Measurements from ENCODE around the gene TLE2. TPM values are rescaled to one million over a fixed set of nuclear protein-coding genes. Genes with fewer than 3 reads are reported as not detected.
A peak's percentile ranks its signal among the peaks of the same experiment; 100 is the strongest.

Gene TLE2
- total and polyA plus RNA-seq, 5 donors from 2014 or later: 3.1 to 9.3 (median 4.2) TPM

DNA sequence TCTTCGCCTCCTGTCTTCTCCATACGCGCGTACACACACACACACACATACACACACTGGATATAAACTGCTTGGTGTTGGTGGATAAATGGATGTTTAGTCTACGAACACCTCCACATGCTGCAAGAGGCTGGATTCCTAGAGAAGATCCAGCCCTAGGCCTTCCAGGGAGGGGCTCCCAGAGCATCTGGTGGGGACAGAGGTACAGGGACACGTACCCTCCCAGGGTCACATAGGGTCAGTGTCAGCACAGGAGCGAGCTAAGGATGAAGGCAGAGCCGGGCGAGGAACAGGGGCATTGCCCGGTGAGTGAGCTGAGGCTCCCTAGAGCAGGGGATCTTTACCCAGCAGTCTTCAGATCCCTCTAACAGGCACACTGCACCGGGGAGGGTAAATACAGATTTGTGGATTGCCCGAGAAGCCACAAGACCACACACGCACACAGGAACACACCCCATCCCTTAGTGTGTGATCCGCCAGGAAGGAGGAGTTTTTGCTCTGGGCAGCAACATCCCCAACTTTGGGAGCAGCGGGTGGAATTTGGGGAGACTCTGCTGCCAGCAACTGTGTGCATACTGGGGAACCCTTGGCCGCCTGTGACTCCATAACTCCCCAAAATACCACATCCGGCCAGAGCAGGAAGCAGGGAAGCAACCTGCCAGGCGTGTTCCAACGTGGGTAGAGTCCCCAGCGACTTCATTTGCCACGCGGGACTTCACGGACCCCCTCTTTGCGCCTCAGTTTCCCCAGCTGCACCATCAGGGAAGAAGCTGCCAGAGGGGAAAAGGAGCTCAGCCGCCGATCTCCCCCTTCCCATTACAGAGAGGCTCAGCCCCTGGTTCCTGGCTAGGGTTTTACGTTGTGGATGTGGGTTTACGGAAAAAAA lies 5.8 kb upstream of the TLE2 start:
- Mint-ChIP-seq H3K36me3 (no peaks in the 10 kb centered on the region), H3K4me1 (peaks cover 0 to 48% (median 14%) of the 10 kb centered on the region in 4 donors), H3K27me3 (peaks cover 29% of the 10 kb centered on the region), H3K4me3 (peak overlapping the region; percentile 93 to 98 (median 96)), H3K9me3 (peaks cover 0 to 2% (median 0%) of the 10 kb centered on the region in 7 donors), H3K27ac (peak overlapping the region; percentile 96 to 99 (median 98))
- ATAC-seq (ENCODE audit: low read depth in 2 of 2) (no peak), DNase-seq (peak in 2 of 3 donors; percentile 44 to 75)
- no peaks in the 10 kb centered on the region for H3K36me3 ChIP-seq (ENCODE audit: control insufficient read depth, insufficient read depth, low read length)
- peak overlapping the region; percentile 89 for H3K27ac ChIP-seq (ENCODE audit: insufficient read depth, low read length, poor library complexity, severe bottlenecking)
- H3K27me3 ChIP-seq (ENCODE audit: control insufficient read depth, insufficient read depth, low read length): no peaks in the 10 kb centered on the region
- no peaks in the 10 kb centered on the region for H3K9me3 ChIP-seq (ENCODE audit: control insufficient read depth in 2 of 2, low read length in 2 of 2)
- H3K4me3 ChIP-seq (ENCODE audit: low read depth, low read length): peak overlapping the region; percentile 85
- peaks cover 25% of the 10 kb centered on the region for H3K4me1 ChIP-seq (ENCODE audit: control insufficient read depth, insufficient read depth, low read length, poor library complexity, severe bottlenecking)

DNA sequence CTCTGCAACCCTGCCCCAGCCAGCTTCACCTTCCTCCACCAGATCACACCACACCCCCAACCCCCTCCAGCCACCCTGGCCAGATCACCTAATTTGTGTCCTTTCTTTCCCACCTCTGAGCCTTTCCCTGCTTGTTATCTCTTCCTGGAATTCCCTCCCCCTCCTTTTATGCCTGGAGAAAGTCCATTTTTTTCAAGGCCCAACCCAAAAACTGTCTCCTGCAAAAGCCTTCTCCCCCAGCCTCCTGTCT lies 5.3 kb upstream of the TLE2 start:
- Mint-ChIP-seq H3K9me3 (peaks cover 0 to 1% (median 0%) of the 10 kb centered on the region in 7 donors), H3K4me3 (peak overlapping the region in 3 of 4 donors; percentile 93 to 98 (median 96)), H3K36me3 (no peaks in the 10 kb centered on the region), H3K27me3 (peaks cover 34% of the 10 kb centered on the region), H3K27ac (no peak overlapping the region), H3K4me1 (peaks cover 0 to 48% (median 12%) of the 10 kb centered on the region in 4 donors)
- peaks cover 29% of the 10 kb centered on the region for H3K4me1 ChIP-seq (ENCODE audit: control insufficient read depth, insufficient read depth, low read length, poor library complexity, severe bottlenecking)
- no peaks in the 10 kb centered on the region for H3K9me3 ChIP-seq (ENCODE audit: control insufficient read depth in 2 of 2, low read length in 2 of 2)
- H3K4me3 ChIP-seq (ENCODE audit: low read depth, low read length): no peak overlapping the region
- ATAC-seq (ENCODE audit: low read depth in 2 of 2): no peak
- H3K27me3 ChIP-seq (ENCODE audit: control insufficient read depth, insufficient read depth, low read length): no peaks in the 10 kb centered on the region
- H3K27ac ChIP-seq (ENCODE audit: insufficient read depth, low read length, poor library complexity, severe bottlenecking): no peak overlapping the region
- H3K36me3 ChIP-seq (ENCODE audit: control insufficient read depth, insufficient read depth, low read length): no peaks in the 10 kb centered on the region
- no peak for DNase-seq

DNA sequence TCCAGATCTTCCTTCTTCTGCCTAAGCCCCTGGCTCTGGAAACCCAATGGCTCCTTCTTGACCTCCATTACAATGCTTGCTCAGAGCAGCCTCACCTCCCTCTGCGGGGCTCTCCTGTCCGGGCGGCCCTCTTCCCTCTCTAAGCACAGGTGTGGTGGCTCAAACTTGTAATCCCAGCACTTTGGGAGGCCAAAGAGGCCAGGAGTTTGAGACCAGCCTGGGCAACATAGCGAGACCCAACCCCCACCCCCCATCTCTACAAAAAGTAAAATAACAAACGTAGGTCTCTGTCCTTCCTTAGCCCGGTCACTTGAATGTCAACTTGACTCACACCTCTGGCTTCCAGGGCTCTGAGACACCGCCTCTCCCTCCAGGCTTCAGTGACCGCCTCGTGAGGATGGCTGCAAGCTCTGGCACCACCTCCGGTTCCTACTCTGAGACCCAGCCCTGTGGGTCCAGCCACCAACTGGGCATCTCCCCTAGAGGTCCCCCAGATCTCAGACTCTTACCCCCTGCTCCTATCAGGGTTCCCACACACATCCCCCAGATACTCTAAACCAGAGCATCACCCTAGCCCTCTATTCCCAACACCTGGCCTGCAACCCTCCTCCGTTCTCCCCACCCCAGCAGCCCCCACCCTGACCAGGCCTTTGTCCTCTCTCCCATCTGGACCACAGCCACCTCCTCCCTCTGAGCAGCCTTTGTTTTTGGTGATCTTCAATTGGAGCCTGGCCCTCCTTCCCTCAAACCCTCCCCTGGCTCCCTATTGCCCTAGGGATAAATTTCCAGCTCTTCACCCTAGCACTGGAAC lies 4.7 kb upstream of the TLE2 start:
- Mint-ChIP-seq H3K9me3 (no peaks in the 10 kb centered on the region), H3K27me3 (peaks cover 34% of the 10 kb centered on the region)

DNA sequence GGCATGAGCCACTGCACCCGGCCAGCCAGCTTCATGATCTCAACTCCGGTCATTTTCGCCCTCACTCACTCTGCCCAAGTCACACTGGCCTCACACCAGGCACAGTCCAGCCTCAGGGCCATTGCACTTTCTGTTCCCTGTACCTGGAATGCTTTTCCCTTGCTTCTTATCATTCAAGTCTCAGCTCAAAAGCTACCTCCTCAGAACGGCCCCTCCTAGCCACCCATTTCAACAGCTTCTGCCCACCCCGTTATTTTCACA lies 2.5 kb upstream of the TLE2 start:
- peaks cover 34% of the 10 kb centered on the region for H3K27me3 Mint-ChIP-seq
- no peak for ATAC-seq (ENCODE audit: low read depth in 2 of 2)

More for the DNA sequence above, 4.7 kb upstream of the TLE2 start:
- peaks cover 30% of the 10 kb centered on the region for H3K4me1 ChIP-seq (ENCODE audit: control insufficient read depth, insufficient read depth, low read length, poor library complexity, severe bottlenecking)
- DNase-seq: no peak
- H3K4me3 ChIP-seq (ENCODE audit: low read depth, low read length): no peak overlapping the region
- H3K4me3 Mint-ChIP-seq: peak overlapping the region; percentile 49 to 96 (median 74)
- H3K36me3 ChIP-seq (ENCODE audit: control insufficient read depth, insufficient read depth, low read length): no peaks in the 10 kb centered on the region
- ATAC-seq (ENCODE audit: low read depth in 2 of 2): no peak
- H3K27ac ChIP-seq (ENCODE audit: insufficient read depth, low read length, poor library complexity, severe bottlenecking): no peak overlapping the region
- no peaks in the 10 kb centered on the region for H3K36me3 Mint-ChIP-seq
- H3K4me1 Mint-ChIP-seq: peaks cover 0 to 45% (median 12%) of the 10 kb centered on the region in 4 donors
- H3K9me3 ChIP-seq (ENCODE audit: control insufficient read depth in 2 of 2, low read length in 2 of 2): no peaks in the 10 kb centered on the region
- peak overlapping the region in 1 of 3 donors; percentile 43 for H3K27ac Mint-ChIP-seq
- H3K27me3 ChIP-seq (ENCODE audit: control insufficient read depth, insufficient read depth, low read length): no peaks in the 10 kb centered on the region

DNA sequence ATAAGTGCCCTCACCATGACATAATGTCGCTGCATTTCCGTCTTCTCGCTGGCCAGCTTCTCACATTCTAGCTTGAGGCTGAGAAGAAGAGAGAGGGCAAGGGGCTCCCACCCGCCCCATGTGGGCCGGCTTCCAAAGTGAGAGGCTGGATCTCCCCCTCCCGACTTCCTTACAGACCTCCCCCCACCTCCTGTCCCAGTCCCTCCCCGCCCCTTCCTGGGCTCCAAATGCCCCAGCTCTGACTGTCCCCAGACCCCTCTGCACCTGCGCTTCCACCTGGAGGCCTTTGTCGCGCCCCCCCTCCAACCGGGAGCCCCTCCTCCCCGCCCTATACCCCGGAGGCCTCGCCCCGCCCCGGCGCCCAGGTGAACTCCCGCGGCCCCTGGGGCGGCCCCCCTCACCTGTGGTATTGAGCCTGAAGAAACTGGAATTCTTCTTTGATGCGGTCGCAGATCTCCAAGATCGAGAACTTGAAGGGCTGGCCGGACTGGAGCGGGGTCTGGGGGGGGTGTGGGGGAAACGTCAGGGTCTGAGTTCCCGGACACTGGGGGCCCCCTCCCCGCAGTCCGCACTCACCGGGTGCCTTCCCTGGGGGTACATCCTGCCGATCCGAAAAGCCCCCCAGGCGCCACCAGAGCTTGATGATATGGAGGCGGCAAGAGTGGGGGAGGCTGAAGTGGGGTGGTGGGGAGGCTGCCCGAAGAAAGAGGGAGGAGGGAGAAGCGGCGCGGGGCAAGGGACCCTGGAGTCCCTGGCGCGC lies 595 bp downstream of the TLE2 start:
- peak in 1 of 2 donors; percentile 12 for ATAC-seq (ENCODE audit: low read depth in 2 of 2)
- peak overlapping the region; percentile 69 to 94 (median 84) for H3K4me3 Mint-ChIP-seq
- H3K36me3 ChIP-seq (ENCODE audit: control insufficient read depth, insufficient read depth, low read length): no peaks in the 10 kb centered on the region
- no peak for DNase-seq
- no peak overlapping the region for H3K27ac ChIP-seq (ENCODE audit: insufficient read depth, low read length, poor library complexity, severe bottlenecking)
- H3K9me3 ChIP-seq (ENCODE audit: control insufficient read depth in 2 of 2, low read length in 2 of 2): no peaks in the 10 kb centered on the region
- H3K9me3 Mint-ChIP-seq: peaks cover 0 to 4% (median 0%) of the 10 kb centered on the region in 7 donors
- peaks cover 30% of the 10 kb centered on the region for H3K4me1 ChIP-seq (ENCODE audit: control insufficient read depth, insufficient read depth, low read length, poor library complexity, severe bottlenecking)
- peaks cover 0 to 44% (median 6%) of the 10 kb centered on the region in 4 donors for H3K4me1 Mint-ChIP-seq
- H3K27me3 Mint-ChIP-seq: peaks cover 16% of the 10 kb centered on the region
- H3K4me3 ChIP-seq (ENCODE audit: low read depth, low read length): no peak overlapping the region
- H3K27me3 ChIP-seq (ENCODE audit: control insufficient read depth, insufficient read depth, low read length): peaks cover 5% of the 10 kb centered on the region
- H3K36me3 Mint-ChIP-seq: no peaks in the 10 kb centered on the region
- H3K27ac Mint-ChIP-seq: peak overlapping the region; percentile 20 to 65 (median 26)

More for the DNA sequence above, 2.5 kb upstream of the TLE2 start:
- H3K4me1 Mint-ChIP-seq: peaks cover 0 to 52% (median 15%) of the 10 kb centered on the region in 4 donors
- no peak for DNase-seq
- no peak overlapping the region for H3K4me3 ChIP-seq (ENCODE audit: low read depth, low read length)
- H3K4me1 ChIP-seq (ENCODE audit: control insufficient read depth, insufficient read depth, low read length, poor library complexity, severe bottlenecking): peaks cover 39% of the 10 kb centered on the region
- H3K27me3 ChIP-seq (ENCODE audit: control insufficient read depth, insufficient read depth, low read length): peaks cover 5% of the 10 kb centered on the region
- no peaks in the 10 kb centered on the region for H3K36me3 Mint-ChIP-seq
- no peaks in the 10 kb centered on the region for H3K9me3 Mint-ChIP-seq
- H3K27ac ChIP-seq (ENCODE audit: insufficient read depth, low read length, poor library complexity, severe bottlenecking): no peak overlapping the region
- H3K4me3 Mint-ChIP-seq: peak overlapping the region in 3 of 4 donors; percentile 15 to 93 (median 29)
- H3K36me3 ChIP-seq (ENCODE audit: control insufficient read depth, insufficient read depth, low read length): no peaks in the 10 kb centered on the region
- H3K9me3 ChIP-seq (ENCODE audit: control insufficient read depth in 2 of 2, low read length in 2 of 2): no peaks in the 10 kb centered on the region
- peak overlapping the region in 2 of 3 donors; percentile 47 to 88 for H3K27ac Mint-ChIP-seq

DNA sequence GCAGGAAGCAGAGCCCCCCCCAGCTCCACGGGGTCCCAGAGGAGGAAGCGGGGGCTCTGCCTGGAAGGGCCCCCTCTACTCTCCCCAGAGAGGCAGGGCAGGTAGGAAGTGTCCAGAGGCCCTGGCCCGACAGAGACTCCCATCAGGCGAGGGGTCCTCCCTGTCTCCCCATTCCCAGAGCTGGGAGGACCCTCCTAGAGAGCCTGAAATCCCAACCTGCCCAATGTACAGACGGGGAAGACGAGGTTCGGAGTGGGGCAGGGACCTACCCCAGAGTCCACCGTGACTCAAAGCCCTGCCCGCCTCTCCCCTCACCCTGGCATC lies 1.1 kb downstream of the TLE2 start:
- Mint-ChIP-seq H3K27me3 (peaks cover 16% of the 10 kb centered on the region), H3K4me3 (peak overlapping the region; percentile 69 to 94 (median 84)), H3K36me3 (no peaks in the 10 kb centered on the region), H3K27ac (peak overlapping the region; percentile 20 to 65 (median 26)), H3K4me1 (peaks cover 0 to 48% (median 9%) of the 10 kb centered on the region in 4 donors), H3K9me3 (peaks cover 0 to 4% (median 0%) of the 10 kb centered on the region in 7 donors)
- ATAC-seq (ENCODE audit: low read depth in 2 of 2) (no peak), DNase-seq (no peak)
- H3K9me3 ChIP-seq (ENCODE audit: control insufficient read depth in 2 of 2, low read length in 2 of 2): no peaks in the 10 kb centered on the region
- no peak overlapping the region for H3K27ac ChIP-seq (ENCODE audit: insufficient read depth, low read length, poor library complexity, severe bottlenecking)
- no peak overlapping the region for H3K4me3 ChIP-seq (ENCODE audit: low read depth, low read length)
- no peaks in the 10 kb centered on the region for H3K36me3 ChIP-seq (ENCODE audit: control insufficient read depth, insufficient read depth, low read length)
- H3K4me1 ChIP-seq (ENCODE audit: control insufficient read depth, insufficient read depth, low read length, poor library complexity, severe bottlenecking): peaks cover 30% of the 10 kb centered on the region
- peaks cover 5% of the 10 kb centered on the region for H3K27me3 ChIP-seq (ENCODE audit: control insufficient read depth, insufficient read depth, low read length)

DNA sequence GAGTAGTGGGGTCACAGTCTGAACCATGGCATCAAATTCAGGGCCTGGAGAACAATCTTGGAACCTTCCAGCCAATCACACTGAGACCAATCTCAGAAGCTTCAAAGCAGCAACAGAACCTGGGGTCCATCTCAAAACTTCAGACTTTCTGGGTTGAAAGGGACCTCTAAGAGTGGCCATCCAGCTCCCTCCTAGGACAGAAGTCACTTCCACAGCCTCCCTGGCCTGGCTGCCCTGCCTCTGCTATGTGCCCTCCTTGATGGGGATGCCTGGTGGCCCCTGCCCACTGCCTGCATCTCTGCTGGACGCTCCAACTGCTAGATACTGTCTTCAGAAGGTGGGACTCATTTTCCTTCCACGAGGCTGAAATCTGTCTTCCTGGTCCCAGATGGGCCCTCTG lies 1.8 kb downstream of the TLE2 start:
- peaks cover 5% of the 10 kb centered on the region for H3K27me3 ChIP-seq (ENCODE audit: control insufficient read depth, insufficient read depth, low read length)
- peaks cover 10% of the 10 kb centered on the region for H3K27me3 Mint-ChIP-seq
- DNase-seq: no peak
- peaks cover 30% of the 10 kb centered on the region for H3K4me1 ChIP-seq (ENCODE audit: control insufficient read depth, insufficient read depth, low read length, poor library complexity, severe bottlenecking)
- ATAC-seq (ENCODE audit: low read depth in 2 of 2): no peak
- H3K9me3 ChIP-seq (ENCODE audit: control insufficient read depth in 2 of 2, low read length in 2 of 2): no peaks in the 10 kb centered on the region
- no peaks in the 10 kb centered on the region for H3K36me3 Mint-ChIP-seq
- H3K4me3 Mint-ChIP-seq: peak overlapping the region; percentile 64 to 94 (median 84)
- H3K27ac ChIP-seq (ENCODE audit: insufficient read depth, low read length, poor library complexity, severe bottlenecking): no peak overlapping the region
- H3K9me3 Mint-ChIP-seq: peaks cover 0 to 4% (median 0%) of the 10 kb centered on the region in 7 donors
- peak overlapping the region in 1 of 3 donors; percentile 38 for H3K27ac Mint-ChIP-seq
- peaks cover 0 to 49% (median 9%) of the 10 kb centered on the region in 4 donors for H3K4me1 Mint-ChIP-seq
- H3K36me3 ChIP-seq (ENCODE audit: control insufficient read depth, insufficient read depth, low read length): no peaks in the 10 kb centered on the region
- H3K4me3 ChIP-seq (ENCODE audit: low read depth, low read length): no peak overlapping the region

Measured in CD4-positive, CD25-positive, alpha-beta regulatory T cell (primary cell).